Superior temporal gyrus (tissue), 1 donor: ENCODE data around the gene TNNT2.
A peak's percentile ranks its signal among the peaks of the same experiment; 100 is the strongest.

ENCODE experiments used
- DNase-seq: peaks from one replicate; pipeline ENCODE4 v3.0.0-alpha.2; 2016; ENCODE audit errors: extremely low spot score

Gene TNNT2

DNA sequence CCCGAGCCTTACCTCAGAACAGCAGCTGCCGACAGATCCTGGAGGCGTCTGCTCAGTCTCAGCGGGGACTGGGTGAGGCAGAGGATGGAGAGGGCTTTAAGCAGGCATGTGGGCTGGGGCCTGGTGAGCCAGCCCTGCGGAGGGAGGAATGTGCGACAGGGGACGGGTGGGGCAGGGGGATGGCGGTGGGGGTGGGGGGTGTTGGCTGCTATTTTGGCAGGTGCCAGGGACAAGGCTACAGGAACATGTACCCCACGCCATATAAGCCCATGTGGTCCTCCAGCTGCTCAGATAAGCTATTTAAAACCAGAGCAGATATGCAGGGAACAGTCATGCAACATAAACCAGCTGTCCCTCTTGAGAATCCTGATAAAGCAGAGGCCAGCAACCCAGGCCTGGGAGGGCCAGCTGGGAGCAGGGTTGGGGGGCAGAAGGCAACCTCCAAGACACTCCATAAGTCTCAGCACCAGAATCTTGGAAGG is at the start of gene TNNT2:
TSS of gene TNNT2 (minus strand) at position 70 of the 482 bp plus-strand sequence. CDS start 4,426 bp downstream, outside the sequence.
- no peak for DNase-seq

- DNase-seq = no peak
Observed at GRCh38 chr1:201426479-201427310, 49.2 kb upstream of the TNNT2 start.

DNA sequence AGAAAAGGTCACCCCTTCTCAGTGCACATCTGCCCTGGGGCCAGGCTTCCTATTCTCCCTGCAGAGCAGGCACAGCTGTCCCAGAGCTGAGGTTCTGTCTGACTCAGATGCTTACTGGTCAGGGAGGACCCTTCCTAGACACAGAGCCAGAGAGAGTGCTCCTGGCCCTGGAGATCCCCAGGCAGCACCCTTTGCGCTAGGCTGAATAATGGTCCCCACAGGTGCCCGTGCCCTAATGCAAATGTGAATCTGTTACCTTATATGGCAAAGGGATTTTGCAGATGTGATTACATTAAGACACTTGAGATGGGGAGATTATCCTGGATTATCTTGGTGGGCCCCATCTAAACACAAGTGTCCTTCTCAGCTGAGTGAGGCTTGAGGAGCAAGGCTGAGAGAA is 46.7 kb upstream of the TNNT2 start:
- DNase-seq = no peak

DNA sequence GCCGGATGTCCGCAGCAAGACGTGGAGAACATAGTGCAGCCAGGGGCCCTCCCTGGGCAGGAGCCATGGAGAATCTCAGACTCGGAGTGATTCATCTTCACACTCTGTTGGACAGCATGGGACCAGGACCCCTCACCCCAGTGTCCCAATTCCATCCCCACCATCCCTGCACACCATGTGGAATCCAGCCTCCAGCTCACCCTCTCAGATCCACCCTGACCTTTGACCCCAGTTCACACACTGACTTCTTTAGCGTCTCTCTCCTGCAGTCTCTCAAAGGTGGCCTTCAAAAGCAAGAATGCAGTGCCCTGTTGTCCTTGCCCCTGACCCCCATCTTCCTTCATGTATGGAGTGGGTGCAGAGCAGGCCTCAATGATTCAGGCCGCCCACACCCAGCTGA is 46.2 kb upstream of the TNNT2 start:
- DNase-seq = no peak

- no peak for DNase-seq
Observed at GRCh38 chr1:201422436-201423030, 45.1 kb upstream of the TNNT2 start.

DNA sequence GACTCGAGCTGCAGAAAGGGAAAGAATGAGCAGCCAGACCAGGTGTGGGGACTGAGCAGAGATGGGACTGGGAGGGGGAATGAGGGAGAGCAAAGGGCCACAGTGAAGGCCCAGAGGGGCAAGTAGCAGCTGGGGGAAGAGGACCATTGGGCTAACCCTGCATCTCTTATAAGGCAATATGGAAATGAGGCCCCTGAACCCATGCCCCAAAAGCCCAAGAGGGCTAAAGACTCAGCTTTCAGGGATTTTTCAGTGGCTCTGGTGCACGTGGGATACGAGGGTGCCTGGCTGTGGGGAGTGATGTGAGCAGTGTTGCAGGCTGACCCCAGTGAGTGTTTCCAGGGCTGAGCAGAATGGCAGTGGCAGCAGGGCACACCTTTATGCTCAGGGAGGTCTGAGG is 44.5 kb upstream of the TNNT2 start:
- no peak for DNase-seq

GRCh38 chr1:201421041-201421440 is 43.6 kb upstream of the TNNT2 start:
- no peak for DNase-seq

- DNase-seq = no peak
Observed at GRCh38 chr1:201420608-201421002, 43.1 kb upstream of the TNNT2 start.

- DNase-seq = no peak
Observed at GRCh38 chr1:201419746-201420607, 42.5 kb upstream of the TNNT2 start.

DNA sequence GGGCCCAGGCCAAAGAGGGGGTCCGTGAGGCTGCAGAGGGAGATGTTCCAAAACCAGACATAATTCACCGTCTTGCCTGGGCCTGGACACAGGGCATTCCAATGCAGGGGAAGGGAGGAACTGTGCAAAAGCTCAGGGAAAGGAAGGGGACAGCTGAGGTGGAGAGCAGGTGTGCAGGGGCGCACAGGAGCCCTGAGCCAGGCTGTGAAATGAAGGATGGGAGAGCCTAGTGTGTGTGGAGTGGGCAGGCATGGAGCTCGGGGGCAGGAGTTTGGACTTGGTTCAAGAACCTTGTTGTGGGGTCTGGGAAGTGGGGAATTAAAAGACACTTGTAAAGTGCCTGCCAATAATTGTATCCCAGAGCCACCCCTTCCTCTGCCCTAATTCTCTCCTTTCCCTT is 41.8 kb upstream of the TNNT2 start:
- DNase-seq = no peak

DNA sequence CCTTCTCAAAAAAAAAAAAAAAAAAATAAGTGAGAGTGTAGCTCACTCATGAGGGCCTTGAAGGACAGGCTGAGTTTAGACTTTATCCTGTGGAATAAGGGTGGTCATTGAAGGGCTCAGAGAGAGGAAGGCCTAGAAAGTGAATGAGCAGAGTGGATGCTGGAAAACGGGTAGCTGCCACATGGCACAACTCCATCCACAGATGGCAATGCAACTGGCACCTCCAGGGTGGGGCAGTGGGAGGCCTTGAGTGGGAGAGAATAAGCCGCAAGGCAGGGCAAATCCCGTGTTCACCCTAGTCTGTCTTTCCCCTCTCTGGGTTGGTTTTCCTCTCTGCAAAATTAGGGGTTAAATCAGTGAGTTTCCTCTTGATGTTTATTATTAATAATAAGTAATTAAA is 41.0 kb upstream of the TNNT2 start:
- no peak for DNase-seq

- no peak for DNase-seq
Observed at GRCh38 chr1:201414051-201414738, 36.7 kb upstream of the TNNT2 start.

GRCh38 chr1:201411292-201411691 is 33.8 kb upstream of the TNNT2 start:
- no peak for DNase-seq

DNA sequence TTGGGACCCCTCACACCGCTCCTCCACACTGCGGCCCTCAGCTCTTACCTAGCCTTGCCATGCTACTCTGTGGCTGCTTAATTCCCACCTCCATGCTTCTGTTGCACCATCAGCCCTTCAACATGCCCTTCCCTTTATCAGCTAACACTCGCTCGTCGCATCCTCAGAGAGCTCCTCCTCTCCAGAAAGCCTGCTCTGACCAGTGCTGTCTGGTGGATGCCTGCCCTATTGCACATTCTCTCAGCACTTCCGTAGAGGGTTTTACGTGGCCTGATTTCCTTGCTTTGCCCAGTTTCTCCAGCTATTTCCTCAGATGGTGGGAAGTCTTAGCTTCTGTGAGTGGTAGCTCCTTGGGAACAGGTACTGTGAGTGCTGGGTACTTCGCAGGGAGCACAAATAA is 32.0 kb upstream of the TNNT2 start:
- DNase-seq = no peak

- DNase-seq = no peak
Observed at GRCh38 chr1:201408834-201409200, 31.3 kb upstream of the TNNT2 start.

DNA sequence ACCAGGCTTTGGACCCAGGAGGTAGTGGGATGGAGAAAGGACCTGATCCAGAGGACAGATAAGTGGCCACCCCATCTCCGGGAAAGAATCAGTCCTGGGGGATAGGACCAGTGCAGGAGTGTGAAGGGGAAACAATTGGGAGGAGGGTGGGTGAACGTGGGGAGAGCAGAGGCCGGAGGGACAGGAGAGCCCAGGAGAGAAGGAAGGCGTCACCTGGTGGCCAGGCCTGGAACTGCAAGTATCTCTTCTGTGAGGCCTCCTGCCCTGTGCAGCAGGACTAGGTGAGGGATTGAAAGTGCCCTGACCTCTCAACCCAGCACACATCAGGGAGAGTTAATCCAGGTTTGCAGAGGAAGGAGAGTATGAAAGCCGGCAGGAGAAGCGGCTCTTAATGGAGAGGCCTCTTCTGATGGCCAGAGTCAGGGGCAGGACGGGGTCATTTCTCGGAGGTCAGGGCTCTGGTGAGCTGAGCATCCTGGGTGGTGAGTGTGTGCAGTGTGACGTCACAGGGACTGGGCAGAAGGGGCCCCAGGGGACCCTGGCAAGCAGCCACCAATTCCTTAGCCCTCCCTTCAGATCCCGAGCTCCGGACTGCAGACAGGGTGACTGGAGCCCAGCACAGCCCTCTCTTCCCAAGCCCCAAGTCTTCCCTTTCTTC is 30.8 kb upstream of the TNNT2 start:
- peak; percentile 81 for DNase-seq

DNA sequence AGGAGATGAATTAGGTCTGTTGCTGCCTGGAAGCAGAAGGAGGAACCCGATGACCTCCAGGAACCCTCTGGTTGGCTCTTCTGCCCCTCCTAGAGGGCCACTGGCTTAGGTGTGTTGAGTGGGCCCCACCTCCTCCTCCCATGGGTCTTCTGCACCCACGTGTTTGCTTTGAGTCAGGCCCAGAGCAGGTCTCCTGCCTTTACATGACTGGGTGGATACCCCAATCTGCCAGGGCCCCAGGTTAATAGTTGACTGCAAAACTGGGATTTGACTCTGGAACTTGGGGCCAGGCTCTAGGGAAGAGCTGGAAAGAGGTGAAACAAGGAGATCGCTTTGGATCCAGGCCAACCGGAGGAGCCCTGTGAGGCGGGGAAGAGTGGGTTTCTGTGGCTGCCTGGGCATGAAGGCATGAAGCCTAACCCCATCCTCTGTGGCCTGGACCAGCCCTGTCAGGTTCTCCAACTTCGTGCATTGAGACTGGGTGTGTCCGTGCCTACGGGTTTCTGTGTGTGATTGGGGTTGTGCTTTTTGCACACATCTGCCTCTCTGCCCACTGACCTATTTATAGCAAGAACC is 29.4 kb upstream of the TNNT2 start:
- DNase-seq = no peak

DNA sequence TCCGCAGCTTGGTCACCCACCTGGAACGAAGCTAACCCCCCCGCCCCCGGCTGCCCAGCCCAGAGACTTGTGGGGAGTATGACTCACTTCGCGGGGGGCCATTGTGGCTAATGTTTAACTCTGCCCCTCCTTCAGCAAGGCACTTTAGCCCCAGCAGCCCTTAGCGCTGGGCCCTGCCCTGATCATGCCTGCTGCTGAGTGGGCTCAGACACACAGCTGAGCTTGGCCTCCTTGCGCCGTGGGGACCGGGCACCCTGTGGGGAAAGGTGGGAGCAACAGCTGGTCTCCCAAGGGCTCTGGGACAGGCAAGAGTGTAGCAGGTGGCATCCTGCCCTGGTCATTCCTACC is 28.0 kb upstream of the TNNT2 start:
- no peak for DNase-seq

DNA sequence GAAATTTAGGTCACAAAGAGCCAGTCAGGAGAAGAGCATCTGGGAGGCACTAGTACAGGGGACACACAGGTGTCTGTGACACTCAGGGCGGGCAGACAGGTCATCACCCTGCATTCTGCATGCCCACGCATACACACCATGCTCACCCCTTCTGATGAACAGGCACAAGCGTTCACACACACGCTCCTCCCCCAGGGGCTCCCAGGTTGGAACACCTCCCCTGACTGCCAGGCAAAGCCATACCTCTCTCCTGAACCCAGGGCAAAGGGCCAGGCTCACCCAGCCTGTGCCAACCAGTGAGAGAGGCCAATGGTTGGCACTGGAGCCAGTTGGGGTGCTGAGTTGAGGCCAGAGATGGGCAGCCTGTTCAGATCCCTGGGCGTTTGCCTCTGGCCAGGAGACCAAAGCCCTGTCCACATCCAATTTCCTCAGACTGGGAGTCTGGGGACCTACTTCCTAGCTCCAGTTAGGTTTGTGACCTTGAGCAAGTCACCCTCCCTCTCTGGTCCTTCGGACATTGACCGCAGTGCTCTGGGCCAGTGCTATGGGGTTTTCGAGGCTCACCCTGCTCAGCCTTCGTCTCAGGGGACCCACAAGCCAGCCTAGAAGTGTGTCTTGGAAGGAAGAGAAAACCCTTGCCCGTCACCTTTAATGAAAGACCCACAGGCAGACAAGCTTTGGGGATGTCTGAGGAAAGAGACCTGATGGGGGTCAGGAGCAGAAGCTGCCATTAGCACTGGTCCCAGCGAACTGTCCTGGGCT is 27.4 kb upstream of the TNNT2 start:
- no peak for DNase-seq

DNA sequence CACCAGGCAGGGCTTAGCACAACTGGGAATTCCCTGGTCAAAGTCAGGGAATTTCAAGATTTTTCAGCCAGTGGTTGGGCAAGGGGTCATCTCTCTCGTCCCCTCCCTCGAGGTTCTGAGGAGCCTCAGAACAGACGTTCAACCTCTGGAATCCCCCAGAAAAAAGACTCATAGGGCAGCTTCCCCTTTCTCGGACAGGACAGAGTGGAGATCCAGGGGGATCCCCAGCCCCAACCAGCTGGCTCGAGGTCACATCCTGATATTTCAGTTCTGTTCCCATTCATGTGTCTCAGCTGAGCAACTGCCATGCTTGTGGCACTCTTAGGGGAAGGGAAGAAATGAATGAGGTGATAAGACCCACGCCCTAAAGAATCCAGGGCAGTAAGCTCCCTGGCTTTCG is 26.6 kb upstream of the TNNT2 start:
- DNase-seq = no peak
